HG03558 (cell line): ENCODE measurements around the gene KCTD17.

Source experiments
- ATAC-seq: cut with Tn5 transposase; IDR thresholded peaks from one replicate; pipeline ENCODE4 v1.9.1; 2021; ENCODE audit warnings: moderate number of reproducible peaks; ENCODE audit not compliant: unreplicated experiment; ENCODE audit errors: extremely low read depth

The KCTD17 gene

DNA sequence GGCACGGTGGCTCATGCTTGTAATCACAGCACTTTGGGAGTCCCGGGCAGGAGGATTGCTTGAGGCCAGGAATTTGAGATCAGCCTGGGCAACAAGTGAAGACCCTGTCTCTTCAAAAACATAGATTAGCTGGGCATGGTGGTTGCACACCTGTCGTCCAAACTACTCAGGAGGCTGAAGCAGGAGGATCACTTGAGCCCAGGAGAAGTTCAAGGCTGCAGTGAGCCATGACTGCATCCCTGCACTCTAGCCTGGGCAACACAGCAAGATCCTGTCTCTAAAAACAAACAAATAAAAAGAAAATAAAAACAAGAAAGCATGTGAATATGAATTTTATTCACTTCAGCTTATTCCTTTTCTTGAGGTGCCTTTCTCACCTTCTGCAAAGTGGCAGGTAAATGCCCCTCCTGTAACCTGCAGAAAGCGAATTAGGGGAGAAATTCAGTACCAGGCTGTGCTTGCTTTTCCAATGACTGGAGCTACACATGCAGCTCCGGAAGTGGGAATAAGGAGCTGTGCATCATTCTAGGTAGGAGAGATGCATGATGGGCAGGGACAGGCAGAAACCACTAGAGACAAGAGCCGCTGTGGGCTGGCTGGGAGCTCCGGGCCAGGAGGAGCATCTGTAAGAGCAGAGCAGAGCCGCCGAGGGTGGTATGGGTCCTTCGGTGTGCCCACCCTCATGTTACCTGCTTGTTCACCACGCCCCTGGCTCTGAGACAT lies 14.7 kb upstream of the KCTD17 start:
- ATAC-seq = no peak

DNA sequence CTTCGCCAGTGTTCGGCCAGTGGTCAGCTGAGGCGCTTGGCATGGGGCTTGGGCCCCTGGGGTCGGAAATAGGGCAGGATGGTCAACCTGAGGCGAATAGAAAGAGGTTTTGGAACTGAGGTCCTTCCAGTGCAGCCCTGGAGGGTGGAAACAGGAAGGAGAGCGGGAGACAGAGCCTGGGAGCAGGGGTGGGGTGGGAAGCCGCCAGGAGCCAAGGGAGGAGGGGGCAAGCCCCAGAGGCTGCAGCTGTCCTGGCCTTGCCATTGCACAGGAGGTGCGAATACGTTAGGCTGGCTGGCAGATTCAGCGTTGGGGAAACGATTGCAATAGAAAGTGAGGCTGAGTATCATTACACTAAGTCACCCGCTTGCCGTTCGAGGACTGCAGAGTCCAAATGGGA lies 13.9 kb upstream of the KCTD17 start:
- ATAC-seq = no peak

DNA sequence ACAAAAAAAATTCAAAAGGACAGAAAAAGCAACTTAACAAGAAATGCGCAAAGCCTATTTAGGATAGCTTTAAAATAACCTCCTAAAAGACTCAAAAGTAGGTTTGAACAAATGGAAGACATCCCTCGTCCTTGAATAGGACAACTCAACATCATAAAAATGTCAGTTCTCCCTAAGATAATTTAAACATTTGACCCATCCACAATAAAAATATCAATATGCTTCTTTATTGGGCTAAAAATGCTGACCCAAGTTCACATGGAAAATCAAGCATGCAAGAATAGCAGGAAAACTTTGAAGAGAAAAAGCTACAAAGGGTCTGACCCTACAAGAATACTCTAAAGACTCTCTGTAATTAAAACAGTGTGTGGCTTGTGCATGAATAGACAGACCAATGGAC lies 12.1 kb upstream of the KCTD17 start:
- ATAC-seq = no peak

DNA sequence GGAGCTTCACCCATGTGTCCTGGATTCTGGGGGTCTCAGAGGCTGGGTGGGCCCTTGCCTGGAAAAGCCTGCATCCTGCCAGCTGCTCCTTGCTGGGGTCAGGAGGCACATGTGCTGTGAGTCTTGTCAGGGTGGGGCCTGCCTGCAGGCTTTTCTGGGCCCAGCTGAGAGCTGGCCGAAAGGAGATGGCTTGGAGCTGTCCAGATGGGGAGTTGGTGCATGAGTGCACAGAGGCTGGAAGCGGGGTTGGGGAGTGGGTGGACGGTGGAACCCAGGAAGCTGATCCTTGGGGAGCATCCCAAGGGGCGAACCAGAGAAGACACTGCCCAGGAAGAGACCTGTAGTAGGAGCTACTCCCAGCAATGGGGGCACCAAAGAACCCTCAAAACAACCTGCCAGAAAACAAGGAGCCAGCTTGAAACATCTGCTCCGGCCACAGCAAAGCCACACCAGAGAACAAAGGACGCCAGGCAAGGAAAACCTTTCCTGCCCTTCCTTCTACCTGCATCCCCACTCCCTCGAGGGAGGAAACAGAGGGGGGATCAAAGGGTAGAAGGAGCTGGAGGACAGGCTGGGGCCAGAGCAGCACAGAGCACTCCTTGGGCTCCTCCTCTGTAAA lies 8.2 kb upstream of the KCTD17 start:
- no peak for ATAC-seq

DNA sequence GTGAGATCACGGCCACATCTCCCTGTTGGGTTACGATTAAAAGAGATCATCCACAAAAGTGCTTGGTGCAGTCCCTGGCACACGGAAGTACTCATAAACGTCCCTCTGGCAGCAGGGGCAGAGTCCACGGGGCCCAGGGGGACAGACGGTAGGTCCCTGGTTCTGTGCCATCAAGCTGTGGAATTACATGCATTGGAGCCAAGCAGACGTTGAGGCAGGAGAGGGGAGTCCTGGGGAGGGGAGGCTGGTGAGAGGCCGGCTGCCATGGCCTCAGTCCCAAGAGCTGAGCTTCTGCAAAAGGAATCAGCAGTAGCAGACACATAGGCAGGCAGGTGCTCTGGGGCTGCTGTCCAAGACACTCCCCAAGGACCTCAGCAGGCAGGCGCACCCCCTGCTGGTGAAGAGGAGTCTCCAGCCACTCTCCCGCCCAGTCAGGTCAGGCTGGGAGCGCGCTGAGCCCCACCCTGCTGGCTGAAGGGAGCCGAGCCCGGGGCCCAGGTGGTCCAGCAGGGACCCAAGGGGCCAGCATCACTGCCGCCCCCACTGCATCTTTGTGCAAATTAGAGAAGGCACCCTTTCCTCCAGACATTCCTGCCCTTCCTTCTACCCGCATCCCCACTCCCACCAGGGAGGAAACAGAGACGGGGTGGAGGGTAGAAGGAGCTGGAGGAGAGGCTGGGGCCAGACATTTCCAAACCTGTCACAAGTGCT lies 7.6 kb upstream of the KCTD17 start:
- ATAC-seq = no peak

DNA sequence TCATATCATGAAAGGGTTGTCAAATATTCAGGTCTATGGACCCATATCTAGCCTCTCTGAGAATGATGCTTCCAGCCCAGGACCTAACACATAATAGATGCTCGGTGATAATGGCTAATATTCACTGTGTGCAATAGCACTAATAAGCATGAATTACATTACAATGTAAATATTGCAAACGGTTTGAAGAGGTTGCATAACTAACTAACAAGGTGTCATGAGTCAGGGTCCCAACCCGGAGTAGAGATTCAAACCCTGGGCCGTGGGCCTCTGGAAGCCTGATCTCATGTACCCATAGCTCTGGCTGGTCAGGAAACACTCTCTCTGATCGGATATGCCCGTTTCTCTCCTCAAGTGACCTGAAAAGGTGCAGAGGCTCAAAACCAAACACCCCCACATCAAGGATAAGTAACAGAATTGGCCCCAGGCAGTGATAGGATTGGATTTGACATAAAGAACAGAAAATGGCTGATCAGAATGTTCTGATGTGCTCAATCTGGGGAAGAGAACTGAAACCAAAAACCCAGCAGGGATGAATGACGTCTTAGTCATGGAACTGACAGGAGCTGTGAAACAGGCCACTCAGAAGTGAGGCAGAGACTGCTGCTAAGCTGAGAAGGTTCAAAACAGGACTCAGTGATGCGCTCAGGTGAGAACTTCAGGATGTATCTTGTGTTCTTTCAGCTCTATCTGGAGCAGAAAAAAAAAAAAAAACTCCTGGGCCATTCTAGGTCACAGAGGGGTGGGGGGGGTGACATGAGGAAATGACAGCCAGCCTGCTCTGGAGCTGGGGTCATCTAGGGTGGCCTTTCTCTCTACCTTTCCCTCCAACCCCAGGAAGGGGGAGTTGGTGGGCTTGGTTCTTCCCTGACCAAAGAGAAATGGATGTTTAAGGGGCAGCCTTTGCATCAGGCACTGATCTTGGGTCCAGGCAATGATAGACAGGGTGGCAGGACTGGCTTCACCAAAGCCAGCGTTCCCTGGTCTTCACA lies 6.6 kb upstream of the KCTD17 start:
- ATAC-seq = no peak

DNA sequence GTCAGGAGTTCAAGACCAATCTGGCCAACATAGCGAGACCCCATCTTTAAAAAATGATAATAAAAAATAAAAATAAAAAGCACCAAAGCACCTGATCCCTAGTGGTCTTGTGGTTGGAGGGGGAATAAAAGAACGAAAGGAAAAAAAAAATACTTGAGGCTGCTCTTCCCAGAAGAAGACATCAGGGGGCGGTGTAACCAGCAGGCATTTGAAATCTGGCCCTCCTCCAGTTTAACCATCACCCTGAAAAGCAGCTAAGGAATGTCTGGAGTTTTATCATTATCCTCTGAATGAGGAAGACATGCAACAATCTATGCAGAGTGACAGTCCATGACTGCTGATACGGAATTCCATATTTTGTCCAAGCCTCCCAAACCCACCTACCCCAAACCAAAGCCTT lies 5.6 kb upstream of the KCTD17 start:
- ATAC-seq = no peak

DNA sequence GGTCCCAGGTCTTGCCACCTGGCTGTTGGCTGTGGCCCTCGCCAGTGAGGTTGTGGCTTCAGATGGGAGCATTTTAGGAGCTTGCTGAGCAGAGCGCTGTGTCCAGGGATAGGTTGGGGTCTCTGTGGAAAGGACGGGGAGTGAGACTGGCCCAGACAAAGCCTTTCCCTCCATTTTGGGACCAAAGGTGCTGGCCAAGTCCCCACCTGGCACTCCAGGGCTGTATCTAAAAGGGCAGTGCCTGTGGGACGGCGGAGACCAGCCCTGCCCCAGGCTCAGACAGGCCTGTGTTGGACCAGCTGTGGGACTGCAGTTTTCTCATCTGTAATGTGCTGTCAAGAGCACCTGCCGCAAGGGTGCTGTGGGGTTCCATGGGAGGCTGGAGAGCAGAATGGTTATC lies 5.0 kb upstream of the KCTD17 start:
- no peak for ATAC-seq

DNA sequence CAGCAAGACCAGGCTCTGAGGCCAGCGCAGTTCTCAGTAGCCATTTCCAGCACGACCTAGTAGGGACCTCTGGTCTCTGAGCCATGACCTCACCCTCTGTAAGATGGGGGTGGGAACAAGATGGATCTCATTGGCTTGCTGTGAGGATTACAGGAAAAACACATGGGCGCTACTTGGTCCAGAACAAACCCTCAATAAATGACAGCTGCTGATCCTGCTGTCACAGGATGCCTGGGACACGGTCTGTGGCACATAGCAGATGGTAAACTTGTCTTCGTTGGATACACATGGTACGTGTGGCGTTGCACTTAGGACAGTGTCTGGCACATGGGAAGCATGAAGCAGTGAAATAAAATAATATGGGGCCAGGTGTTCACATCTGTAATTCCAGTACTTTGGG lies 4.5 kb upstream of the KCTD17 start:
- ATAC-seq = no peak

DNA sequence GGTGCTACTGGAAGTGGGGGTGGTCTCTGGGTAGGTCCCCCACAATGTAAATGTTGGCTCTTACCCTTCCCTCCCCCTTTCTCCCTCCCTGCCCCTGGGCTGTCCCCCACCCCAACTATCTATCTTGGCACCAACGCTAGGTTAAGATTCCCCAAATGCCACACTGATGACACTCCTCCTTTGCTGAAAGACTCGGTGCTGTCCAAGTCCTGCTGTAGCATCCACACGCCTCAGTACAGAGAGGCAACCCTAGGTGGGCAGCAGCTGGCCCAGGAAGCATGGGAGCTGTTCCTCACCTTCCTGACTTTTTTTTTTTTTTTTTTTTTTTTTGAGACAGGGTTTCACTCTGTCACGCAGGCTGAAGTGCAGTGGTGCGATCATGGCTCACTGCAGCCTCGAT lies 3.4 kb upstream of the KCTD17 start:
- no peak for ATAC-seq

DNA sequence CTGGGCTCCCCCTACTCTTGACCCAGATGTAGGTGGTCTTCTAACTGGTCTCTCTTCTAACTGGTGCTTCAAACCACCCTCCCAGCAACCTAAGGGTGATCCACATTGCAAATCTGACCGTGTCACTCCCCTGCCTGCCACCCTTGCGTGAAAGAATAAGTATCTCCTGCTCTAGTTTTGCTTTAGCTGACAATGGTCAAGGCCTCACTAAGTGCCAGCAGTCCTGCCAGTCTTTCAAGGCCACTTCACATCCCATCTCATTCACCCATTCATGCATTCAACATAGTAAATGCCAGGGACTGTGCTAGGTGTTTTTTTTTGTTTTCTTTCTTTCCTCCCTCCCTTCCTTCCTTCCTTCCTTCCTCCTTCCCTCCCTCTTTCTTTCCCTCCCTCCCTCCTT lies 2.3 kb upstream of the KCTD17 start:
- ATAC-seq = no peak

DNA sequence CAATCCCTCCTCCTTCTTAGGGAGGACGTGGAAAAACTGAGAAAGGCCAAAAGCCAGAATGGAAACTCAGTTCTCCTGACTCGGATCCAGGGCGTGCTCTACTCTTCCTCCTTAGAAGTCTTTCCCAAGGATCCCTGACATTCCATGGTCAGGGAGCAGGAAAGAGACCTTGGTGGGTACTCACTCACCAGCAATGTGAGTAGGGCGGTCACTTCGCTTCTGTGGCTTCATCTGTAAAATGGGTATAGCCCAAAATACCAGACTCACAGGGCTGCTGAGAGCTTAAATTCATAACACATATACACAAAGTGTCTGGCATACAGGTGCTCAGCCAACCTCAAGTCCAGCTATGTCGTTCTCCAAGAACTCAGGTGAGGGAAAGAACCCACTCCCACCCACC lies 629 bp upstream of the KCTD17 start:
- ATAC-seq = no peak

DNA sequence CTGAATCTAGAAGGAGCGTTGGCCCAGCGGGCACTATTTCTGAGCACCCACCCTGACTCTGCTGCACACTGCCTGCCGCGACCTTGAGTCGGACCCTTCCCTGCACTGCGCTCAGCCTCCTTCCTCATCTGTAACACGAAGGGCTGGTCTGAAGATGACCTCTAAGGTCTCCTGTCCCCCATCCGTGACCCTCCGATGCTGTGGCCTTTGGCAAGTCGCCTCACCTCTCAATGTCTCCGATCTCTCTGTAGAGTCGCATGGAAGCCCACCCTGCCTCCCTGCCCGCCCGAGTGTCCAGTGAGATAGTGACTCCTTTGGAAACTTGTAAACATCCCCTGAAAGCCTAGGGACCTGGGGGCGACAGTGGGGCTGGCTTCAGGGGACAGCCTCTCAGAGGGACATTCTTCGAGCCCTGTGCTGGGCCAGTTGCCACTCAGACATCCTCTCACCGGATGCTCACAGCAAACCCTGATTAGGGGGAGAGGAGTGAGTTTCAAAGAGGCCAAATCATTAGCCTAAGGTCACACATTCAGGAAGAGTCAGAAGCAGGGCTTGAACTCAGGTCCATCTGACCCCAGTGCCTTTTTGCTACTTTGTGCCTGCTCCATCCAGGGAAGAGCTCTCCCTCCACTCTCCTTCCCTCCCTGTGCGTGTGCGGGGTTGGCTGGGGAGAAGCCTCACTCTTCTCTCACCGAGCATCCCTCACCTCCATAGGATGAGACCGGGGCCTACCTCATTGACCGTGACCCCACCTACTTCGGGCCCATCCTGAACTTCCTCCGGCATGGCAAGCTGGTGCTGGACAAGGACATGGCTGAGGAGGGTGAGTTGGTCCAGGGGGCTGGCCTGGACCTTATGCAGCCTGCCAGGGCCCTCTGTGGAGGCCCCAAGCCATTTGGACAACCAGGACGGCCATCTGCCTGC lies 1.1 kb downstream of the KCTD17 start:
- no peak for ATAC-seq

DNA sequence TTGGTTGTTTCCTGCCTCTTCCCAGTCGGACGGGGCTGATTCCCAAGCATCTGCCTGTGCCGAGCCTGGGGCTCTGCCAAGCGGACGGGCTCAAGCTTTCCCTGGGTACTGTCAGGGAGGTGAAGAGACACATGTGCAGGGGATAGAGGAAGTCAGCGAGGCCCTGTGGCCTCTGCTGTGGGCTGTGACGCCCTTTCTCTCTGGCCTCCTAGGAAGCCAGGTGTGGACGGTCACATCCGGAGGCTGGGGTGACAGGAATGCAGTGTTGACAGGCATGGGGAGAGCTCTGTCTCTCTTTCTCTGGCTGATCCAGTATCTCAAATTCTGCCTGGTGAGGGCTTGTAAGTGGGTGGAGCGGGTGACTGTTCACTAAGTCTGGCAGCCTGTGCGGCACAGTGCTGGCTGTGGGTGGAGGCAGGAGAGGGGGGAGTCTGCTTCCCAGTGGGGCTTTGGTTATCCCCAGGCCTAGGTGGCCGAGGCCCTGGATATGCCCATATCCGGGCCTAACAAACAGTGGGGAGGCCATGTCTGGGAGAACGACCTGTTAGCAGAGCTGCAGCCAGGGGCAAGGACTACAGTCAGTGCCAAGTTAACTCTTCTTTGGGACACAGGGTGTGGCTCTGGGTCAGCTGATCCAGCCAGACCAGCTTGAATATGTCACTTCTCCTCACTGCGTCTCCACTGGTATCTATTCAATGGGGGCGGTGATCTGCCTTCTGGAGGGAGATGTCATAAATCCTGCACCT lies 1.9 kb downstream of the KCTD17 start:
- no peak for ATAC-seq

DNA sequence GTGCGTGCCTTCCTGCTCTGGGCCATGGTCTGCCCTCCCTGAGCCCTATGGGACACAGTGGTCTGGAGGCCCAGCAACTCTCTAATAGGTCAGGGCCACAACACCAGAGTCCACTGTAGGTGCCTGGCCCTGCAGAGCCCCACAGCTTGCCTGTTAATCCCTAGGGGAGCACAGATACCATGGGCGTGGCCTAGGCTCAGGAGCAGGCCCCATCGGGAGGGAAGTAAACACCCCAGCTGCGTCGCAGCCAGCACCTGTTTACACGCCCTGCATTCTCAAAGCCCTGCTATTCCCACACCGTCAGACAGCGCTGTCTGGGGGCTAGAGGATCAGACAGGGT lies 2.5 kb downstream of the KCTD17 start:
- ATAC-seq = no peak

DNA sequence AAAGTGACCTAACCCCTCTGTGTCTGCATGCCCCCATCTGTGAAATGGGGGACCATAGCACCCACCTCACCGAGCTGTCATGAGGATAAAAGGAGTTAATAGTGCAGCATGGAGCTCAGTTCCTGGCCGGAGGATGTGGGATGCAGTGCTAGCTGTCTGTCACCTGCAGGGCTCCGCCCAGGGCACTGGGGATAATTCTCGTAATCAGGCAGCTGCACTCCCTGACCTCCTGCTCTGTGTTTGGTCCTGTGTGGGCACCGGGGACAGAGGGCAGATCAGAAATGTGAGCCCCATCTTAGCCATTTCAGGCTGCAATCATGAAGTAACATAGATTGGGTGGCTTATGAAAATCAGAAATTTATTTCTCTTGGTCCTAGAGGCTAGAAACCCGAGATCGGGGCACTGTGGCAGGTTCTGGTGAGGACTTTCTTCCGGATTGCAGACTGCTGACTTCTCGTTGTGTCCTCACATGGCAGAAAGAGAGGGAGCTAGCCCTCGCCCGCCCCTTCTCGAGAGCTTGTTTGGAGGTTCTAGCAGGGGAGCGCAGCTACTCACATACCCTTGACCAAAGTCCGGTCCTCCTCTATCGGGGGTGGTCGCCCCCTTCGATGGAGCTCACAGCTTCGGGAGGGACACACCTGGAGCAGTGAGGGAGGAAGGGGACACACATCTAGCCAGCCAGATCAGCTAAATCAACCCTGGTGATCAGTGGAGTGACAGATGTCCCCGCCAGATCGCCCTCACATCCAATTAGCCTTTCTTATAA lies 3.2 kb downstream of the KCTD17 start:
- no peak for ATAC-seq

DNA sequence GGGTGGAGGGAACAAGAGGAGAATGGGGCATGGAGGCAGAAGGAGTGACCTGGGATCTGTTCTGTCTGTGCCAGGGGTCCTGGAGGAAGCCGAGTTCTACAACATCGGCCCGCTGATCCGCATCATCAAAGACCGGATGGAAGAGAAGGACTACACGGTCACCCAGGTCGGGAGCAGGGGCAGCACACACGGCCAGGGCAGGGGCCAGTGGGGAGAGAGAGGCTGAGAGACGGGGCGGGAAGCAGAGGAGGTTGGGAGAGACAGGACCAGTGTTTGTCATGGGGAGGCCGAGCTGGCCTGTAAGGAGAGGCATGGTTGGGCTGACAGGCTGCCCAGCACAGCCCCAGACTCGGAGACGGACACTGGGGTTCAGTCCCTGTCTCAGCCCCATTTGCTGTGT lies 4.7 kb downstream of the KCTD17 start:
- ATAC-seq = no peak

DNA sequence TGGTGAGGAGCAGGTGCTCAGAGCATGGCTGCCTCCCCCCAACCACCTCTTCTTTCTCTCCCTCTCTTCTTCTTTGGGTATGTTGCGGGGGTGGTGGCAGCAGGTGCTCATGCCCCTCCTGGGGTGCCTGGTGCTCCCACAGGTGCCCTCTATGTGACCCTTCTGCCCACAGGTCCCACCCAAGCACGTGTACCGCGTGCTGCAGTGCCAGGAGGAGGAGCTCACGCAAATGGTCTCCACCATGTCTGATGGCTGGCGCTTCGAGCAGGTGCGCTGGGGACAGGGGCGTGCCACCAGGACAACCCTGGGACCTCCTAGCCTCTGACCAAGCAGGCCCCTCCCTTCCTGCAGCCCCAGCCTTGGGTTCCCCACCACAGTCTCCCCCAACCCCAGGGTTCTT lies 5.7 kb downstream of the KCTD17 start:
- no peak for ATAC-seq
